GM23248 (cell line): ENCODE results near the gene AHRR. TPM values are rescaled to one million over a fixed set of nuclear protein-coding genes. Genes with fewer than 3 reads are reported as not detected.

ENCODE experiments used
- DNase-seq: peaks from one replicate; pipeline ENCODE4 v3.0.0-alpha.2; 2015
- H2AFZ ChIP-seq: fragments of 200-600 bp; sonication (generic); 2 replicates; pipeline ENCODE4 v1.6.1; 2016; ENCODE audit warnings: antibody characterized with exemption
- H3F3A ChIP-seq: fragments of 200-600 bp; sonication (generic); 2 replicates; pipeline ENCODE4 v1.6.1; 2016; ENCODE audit warnings: mild to moderate bottlenecking, antibody characterized with exemption, mixed run types; ENCODE audit not compliant: insufficient read depth
- H3K27ac ChIP-seq: fragments of 200-600 bp; sonication (generic); 2 replicates; pipeline ENCODE4 v1.5.1; 2016; ENCODE audit warnings: mild to moderate bottlenecking
- H3K27me3 ChIP-seq: fragments of 200-600 bp; sonication (generic); replicated peaks from 2 replicates; pipeline ENCODE4 v1.6.1; 2016; ENCODE audit warnings: mild to moderate bottlenecking; ENCODE audit not compliant: insufficient read depth
- H3K36me3 ChIP-seq: fragments of 200-600 bp; sonication (generic); 2 replicates; pipeline ENCODE4 v1.6.1; 2016; ENCODE audit warnings: low read depth, mild to moderate bottlenecking
- H3K4me1 ChIP-seq: fragments of 200-600 bp; sonication (generic); 2 replicates; pipeline ENCODE4 v1.6.1; 2016; ENCODE audit warnings: mild to moderate bottlenecking; ENCODE audit not compliant: insufficient read depth
- H3K4me2 ChIP-seq: fragments of 200-600 bp; sonication (generic); one replicate; pipeline ENCODE4 v1.6.1; 2016; ENCODE audit warnings: mild to moderate bottlenecking; ENCODE audit not compliant: unreplicated experiment
- H3K4me3 ChIP-seq: fragments of 200-600 bp; sonication (generic); 2 replicates; pipeline ENCODE4 v1.5.1; 2016; ENCODE audit warnings: mild to moderate bottlenecking
- H3K79me2 ChIP-seq: fragments of 200-600 bp; sonication (generic); 2 replicates; pipeline ENCODE4 v1.6.1; 2016; ENCODE audit warnings: mild to moderate bottlenecking; ENCODE audit not compliant: insufficient read depth
- H3K9ac ChIP-seq: fragments of 200-600 bp; sonication (generic); 2 replicates; pipeline ENCODE4 v1.6.1; 2016; ENCODE audit warnings: mild to moderate bottlenecking
- H3K9me2 ChIP-seq: fragments of 200-600 bp; sonication (generic); 2 replicates; pipeline ENCODE4 v1.6.1; 2016; ENCODE audit warnings: mixed run types, mild to moderate bottlenecking, moderate library complexity; ENCODE audit not compliant: insufficient read depth
- H3K9me3 ChIP-seq: fragments of 200-600 bp; sonication (generic); one replicate; pipeline ENCODE4 v1.6.1; 2017; ENCODE audit warnings: low read depth
- H4K20me1 ChIP-seq: fragments of 200-600 bp; sonication (generic); 2 replicates; pipeline ENCODE4 v1.6.0; 2016; ENCODE audit not compliant: insufficient read depth
- EZH2 ChIP-seq: fragments of 200-600 bp; sonication (generic); IDR thresholded peaks from 2 replicates; pipeline ENCODE4 v1.6.1; 2018; ENCODE audit warnings: antibody characterized with exemption, mild to moderate bottlenecking; ENCODE audit not compliant: insufficient read depth, poor library complexity, severe bottlenecking
- EZH2phosphoT487 ChIP-seq: fragments of 200-600 bp; sonication (generic); IDR thresholded peaks from 2 replicates; pipeline ENCODE4 v1.6.1; 2018; ENCODE audit warnings: antibody characterized with exemption, moderate library complexity, mild to moderate bottlenecking, low read depth; ENCODE audit not compliant: insufficient read depth
- WGBS, 2 experiments: methylation state at CpG; one replicate each; pipeline ENCODE4 v1.1.6; 2015 to 2017; ENCODE audit warnings: low lambda C conversion rate in 2 of 2, low coverage in 1 of 2; ENCODE audit errors: missing lambda C conversion rate in 2 of 2; 5-methylcytosine and 5-hydroxymethylcytosine counted together
- in situ Hi-C: fragments of 300-500 bp; cut with MboI; formaldehyde crosslinking; loops from 2 replicates; pipeline ENCODE4 v1.15.0; 2020
- polyA plus RNA-seq: library from polyadenylated mRNA; unstranded; fragments of >200 nt; fragmentation: Nextera tagmentation; extraction: Ambion mirVana; gene quantifications from 2 replicates; pipeline ENCODE4 v1.2.1, GENCODE V29; 2016
- total RNA-seq: library from RNA; depleted of rRNA; stranded (reverse); fragments of >200 nt; shearing (Covaris generic); gene quantifications from 2 replicates; pipeline ENCODE4 v1.2.3, GENCODE V29; 2014

Gene AHRR
- total and polyA plus RNA-seq, 2 experiments from 2014 or later = 13.2 to 33.7 TPM

- no peak overlapping the region for H2AFZ ChIP-seq
- H3K27ac ChIP-seq = no peak overlapping the region
- no peaks in the 10 kb centered on the region for H3K27me3 ChIP-seq
- H3K4me2 ChIP-seq = no peak overlapping the region
- in situ Hi-C loops = no loop called here
- H3K79me2 ChIP-seq = no peaks in the 10 kb centered on the region; the same call in 1 of the 2 replicates
- no peaks in the 10 kb centered on the region for H3K9me3 ChIP-seq
- WGBS, 2 experiments = 95 to 97% methylated on average over 46 to 52 of the region's 52 CpGs
- H3K36me3 ChIP-seq = peaks cover 4% of the 10 kb centered on the region; the same call in 1 of the 2 replicates
- H4K20me1 ChIP-seq = no peaks in the 10 kb centered on the region
- H3K4me1 ChIP-seq = peaks cover 22% of the 10 kb centered on the region; the same call in 1 of the 2 replicates
- peaks cover 18% of the 10 kb centered on the region; the same call in 1 of the 2 replicates for H3F3A ChIP-seq
- H3K4me3 ChIP-seq = no peak overlapping the region
- TF ChIP-seq EZH2phosphoT487 (no peak), EZH2 (no peak)
- no peak overlapping the region for H3K9ac ChIP-seq
- H3K9me2 ChIP-seq = no peaks in the 10 kb centered on the region
- no peak for DNase-seq
Measured at GRCh38 chr5:420632-421286, 99.2 kb downstream of the AHRR start.

GRCh38 chr5:421287-421880 lies 99.9 kb downstream of the AHRR start:
- in situ Hi-C loops = no loop called here
- Histone ChIP-seq H3K9ac (no peak overlapping the region), H3K9me2 (no peaks in the 10 kb centered on the region), H3K27ac (no peak overlapping the region), H3K9me3 (no peaks in the 10 kb centered on the region), H2AFZ (no peak overlapping the region), H3K4me2 (no peak overlapping the region), H3K4me1 (peaks cover 22% of the 10 kb centered on the region; the same call in 1 of the 2 replicates), H3K4me3 (no peak overlapping the region), H4K20me1 (no peaks in the 10 kb centered on the region), H3K79me2 (no peaks in the 10 kb centered on the region; the same call in 1 of the 2 replicates), H3K36me3 (peaks cover 4% of the 10 kb centered on the region; the same call in 1 of the 2 replicates), H3K27me3 (no peaks in the 10 kb centered on the region), H3F3A (peaks cover 18% of the 10 kb centered on the region; the same call in 1 of the 2 replicates)
- 95 to 97% methylated on average over 30 of the region's 34 CpGs for WGBS, 2 experiments
- no peak for DNase-seq
- TF ChIP-seq EZH2 (no peak), EZH2phosphoT487 (no peak)

- no peak for DNase-seq
- H3K9me2 ChIP-seq = no peaks in the 10 kb centered on the region
Measured at GRCh38 chr5:421901-422300, 100.4 kb downstream of the AHRR start.

GRCh38 chr5:422323-423232 lies 101.1 kb downstream of the AHRR start:
- H3K4me1 ChIP-seq = peaks cover 19% of the 10 kb centered on the region; the same call in 1 of the 2 replicates
- H3K4me2 ChIP-seq = no peak overlapping the region
- DNase-seq = no peak
- no peaks in the 10 kb centered on the region for H3K27me3 ChIP-seq
- peaks cover 4% of the 10 kb centered on the region; the same call in 1 of the 2 replicates for H3K36me3 ChIP-seq
- no peaks in the 10 kb centered on the region for H4K20me1 ChIP-seq
- 88 to 90% methylated on average over 25 to 32 of the region's 32 CpGs for WGBS, 2 experiments
- H3K9me3 ChIP-seq = no peaks in the 10 kb centered on the region
- no peaks in the 10 kb centered on the region for H3K9me2 ChIP-seq
- H3K79me2 ChIP-seq = no peaks in the 10 kb centered on the region; the same call in 1 of the 2 replicates
- no peak for TF ChIP-seq EZH2
- no peak for TF ChIP-seq EZH2phosphoT487
- H2AFZ ChIP-seq = no peak overlapping the region
- H3K27ac ChIP-seq = no peak overlapping the region
- in situ Hi-C loops = no loop called here
- no peak overlapping the region for H3K4me3 ChIP-seq
- no peak overlapping the region for H3K9ac ChIP-seq
- peaks cover 15% of the 10 kb centered on the region; the same call in 1 of the 2 replicates for H3F3A ChIP-seq

More at GRCh38 chr5:421901-422300, 100.4 kb downstream of the AHRR start:
- Histone ChIP-seq H3K9ac (no peak overlapping the region), H3K9me3 (no peaks in the 10 kb centered on the region), H3K79me2 (no peaks in the 10 kb centered on the region; the same call in 1 of the 2 replicates), H4K20me1 (no peaks in the 10 kb centered on the region), H3K27ac (no peak overlapping the region), H2AFZ (no peak overlapping the region), H3K4me3 (no peak overlapping the region), H3K4me2 (no peak overlapping the region), H3F3A (peaks cover 18% of the 10 kb centered on the region; the same call in 1 of the 2 replicates), H3K27me3 (no peaks in the 10 kb centered on the region), H3K4me1 (peaks cover 22% of the 10 kb centered on the region; the same call in 1 of the 2 replicates), H3K36me3 (peaks cover 4% of the 10 kb centered on the region; the same call in 1 of the 2 replicates)
- 93 to 96% methylated on average over 13 of the region's 13 CpGs for WGBS, 2 experiments
- TF ChIP-seq EZH2phosphoT487 (no peak), EZH2 (no peak)
- in situ Hi-C loops = no loop called here
